Nephron progenitor cell (in vitro differentiated cells): ENCODE results near the gene BEGAIN.
A peak's percentile ranks its signal among the peaks of the same experiment; 100 is the strongest.
"Not testable (repeated sequence)": the region's sequence is repeated elsewhere in the genome, so short reads cannot be mapped to it uniquely, and the experiment has no call there.

ENCODE experiments used
- DNase-seq: peaks from one replicate; pipeline ENCODE4 v3.0.0; 2021
- H3K27ac Mint-ChIP-seq: 2 replicates; pipeline ENCODE4 v1.8.0; 2021; ENCODE audit warnings: mild to moderate bottlenecking, moderate library complexity, mixed read lengths
- H3K27me3 Mint-ChIP-seq: 2 replicates; pipeline ENCODE4 v1.8.0; 2021; ENCODE audit warnings: mild to moderate bottlenecking, low read depth, mixed read lengths; ENCODE audit not compliant: poor library complexity
- H3K36me3 Mint-ChIP-seq: 2 replicates; pipeline ENCODE4 v1.8.0; 2021; ENCODE audit warnings: low read depth, mixed read lengths
- H3K4me1 Mint-ChIP-seq: 2 replicates; pipeline ENCODE4 v1.8.0; 2021; ENCODE audit warnings: mixed read lengths
- H3K4me3 Mint-ChIP-seq: 2 replicates; pipeline ENCODE4 v1.8.0; 2021; ENCODE audit warnings: mild to moderate bottlenecking, moderate library complexity, mixed read lengths
- H3K9me3 Mint-ChIP-seq: 2 replicates; pipeline ENCODE4 v1.8.0; 2021; ENCODE audit warnings: mild to moderate bottlenecking, moderate library complexity, mixed read lengths
- TF ChIP-seq, protein P1 (sequence below): fragments of 200-600 bp; sonication (generic); IDR thresholded peaks from 2 replicates; pipeline ENCODE4 v1.5.0; 2021; ENCODE audit warnings: antibody characterized with exemption

BEGAIN gene

GRCh38 chr14:100523131-100523842 is 63.9 kb downstream of the BEGAIN start:
- Mint-ChIP-seq H3K36me3 (peaks cover 8% of the 10 kb centered on the region), H3K27me3 (no peaks in the 10 kb centered on the region), H3K4me1 (peaks cover 35% of the 10 kb centered on the region), H3K4me3 (no peak overlapping the region), H3K27ac (peak overlapping the region; percentile 37), H3K9me3 (peaks cover 5% of the 10 kb centered on the region)
- DNase-seq, result no peak
- TF ChIP-seq, protein P1, sequence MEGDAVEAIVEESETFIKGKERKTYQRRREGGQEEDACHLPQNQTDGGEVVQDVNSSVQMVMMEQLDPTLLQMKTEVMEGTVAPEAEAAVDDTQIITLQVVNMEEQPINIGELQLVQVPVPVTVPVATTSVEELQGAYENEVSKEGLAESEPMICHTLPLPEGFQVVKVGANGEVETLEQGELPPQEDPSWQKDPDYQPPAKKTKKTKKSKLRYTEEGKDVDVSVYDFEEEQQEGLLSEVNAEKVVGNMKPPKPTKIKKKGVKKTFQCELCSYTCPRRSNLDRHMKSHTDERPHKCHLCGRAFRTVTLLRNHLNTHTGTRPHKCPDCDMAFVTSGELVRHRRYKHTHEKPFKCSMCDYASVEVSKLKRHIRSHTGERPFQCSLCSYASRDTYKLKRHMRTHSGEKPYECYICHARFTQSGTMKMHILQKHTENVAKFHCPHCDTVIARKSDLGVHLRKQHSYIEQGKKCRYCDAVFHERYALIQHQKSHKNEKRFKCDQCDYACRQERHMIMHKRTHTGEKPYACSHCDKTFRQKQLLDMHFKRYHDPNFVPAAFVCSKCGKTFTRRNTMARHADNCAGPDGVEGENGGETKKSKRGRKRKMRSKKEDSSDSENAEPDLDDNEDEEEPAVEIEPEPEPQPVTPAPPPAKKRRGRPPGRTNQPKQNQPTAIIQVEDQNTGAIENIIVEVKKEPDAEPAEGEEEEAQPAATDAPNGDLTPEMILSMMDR, result no peak

DNA sequence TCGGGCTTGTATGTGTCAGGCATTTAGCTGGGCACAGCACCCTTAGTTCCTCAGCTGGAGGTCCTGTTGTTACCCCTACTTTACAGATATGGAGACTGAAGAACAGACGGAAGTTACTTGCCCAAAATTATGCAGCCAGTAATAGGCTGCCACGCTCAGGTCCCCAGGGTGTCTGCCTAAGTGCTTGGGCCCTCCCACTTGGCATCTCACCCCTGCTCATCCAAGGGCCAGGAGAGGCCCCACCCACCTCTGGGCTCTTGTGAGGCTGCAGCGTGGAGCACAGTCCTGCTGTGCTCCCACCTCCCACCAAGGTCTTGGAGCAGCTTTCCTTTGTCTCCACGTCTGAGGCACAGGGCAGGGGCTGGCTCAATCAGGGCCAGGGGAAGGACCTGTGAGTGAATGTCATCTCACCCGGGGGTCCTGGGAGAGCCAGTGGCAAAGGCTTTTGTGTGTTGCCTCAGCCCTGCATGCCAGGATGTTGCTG is 64.6 kb downstream of the BEGAIN start:
- no peaks in the 10 kb centered on the region for H3K27me3 Mint-ChIP-seq
- H3K9me3 Mint-ChIP-seq, result peaks cover 9% of the 10 kb centered on the region
- TF ChIP-seq, protein P1, result no peak
- no peak overlapping the region for H3K27ac Mint-ChIP-seq
- DNase-seq, result peak; percentile 7
- no peak overlapping the region for H3K4me3 Mint-ChIP-seq
- H3K4me1 Mint-ChIP-seq, result peaks cover 35% of the 10 kb centered on the region
- peaks cover 14% of the 10 kb centered on the region for H3K36me3 Mint-ChIP-seq

DNA sequence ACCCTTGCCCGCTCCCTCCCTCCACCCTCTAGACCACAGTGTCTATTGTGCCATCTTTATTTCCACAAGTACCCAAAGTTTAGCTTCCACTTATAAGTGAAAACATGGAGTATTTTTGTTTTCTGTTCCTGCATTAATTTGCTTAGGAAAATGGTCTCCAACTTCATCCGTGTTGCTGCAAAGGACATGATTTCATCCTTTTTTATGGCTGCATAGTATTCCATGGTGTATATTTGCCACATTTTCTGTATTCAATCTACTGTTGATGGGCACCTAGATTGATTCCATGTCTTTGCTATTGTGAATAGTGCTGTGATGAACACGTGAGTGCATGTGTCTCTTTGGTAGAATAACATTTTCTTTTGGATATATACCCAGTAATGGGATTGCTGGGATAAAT is 81.2 kb downstream of the BEGAIN start:
- H3K4me3 Mint-ChIP-seq, H3K27me3 Mint-ChIP-seq, DNase-seq: not testable (repeated sequence)

GRCh38 chr14:100504372-100505078 is 82.7 kb downstream of the BEGAIN start:
- TF ChIP-seq, protein P1, result no peak
- no peak overlapping the region for H3K27ac Mint-ChIP-seq
- H3K36me3 Mint-ChIP-seq, result peaks cover 16% of the 10 kb centered on the region
- no peak overlapping the region for H3K4me3 Mint-ChIP-seq
- peaks cover 33% of the 10 kb centered on the region for H3K9me3 Mint-ChIP-seq
- peaks cover 9% of the 10 kb centered on the region for H3K27me3 Mint-ChIP-seq
- no peak for DNase-seq
- H3K4me1 Mint-ChIP-seq, result no peaks in the 10 kb centered on the region

More for the DNA sequence above, 81.2 kb downstream of the BEGAIN start:
- peaks cover 16% of the 10 kb centered on the region for H3K36me3 Mint-ChIP-seq
- H3K4me1 Mint-ChIP-seq, H3K27ac Mint-ChIP-seq: not testable (repeated sequence)
- peaks cover 33% of the 10 kb centered on the region for H3K9me3 Mint-ChIP-seq

- H3K27me3 Mint-ChIP-seq, result peaks cover 11% of the 10 kb centered on the region
- H3K27ac Mint-ChIP-seq, result no peak overlapping the region
- no peak overlapping the region for H3K4me3 Mint-ChIP-seq
These were observed 84.0 kb downstream of the BEGAIN start for GRCh38 chr14:100503251-100503650.

DNA sequence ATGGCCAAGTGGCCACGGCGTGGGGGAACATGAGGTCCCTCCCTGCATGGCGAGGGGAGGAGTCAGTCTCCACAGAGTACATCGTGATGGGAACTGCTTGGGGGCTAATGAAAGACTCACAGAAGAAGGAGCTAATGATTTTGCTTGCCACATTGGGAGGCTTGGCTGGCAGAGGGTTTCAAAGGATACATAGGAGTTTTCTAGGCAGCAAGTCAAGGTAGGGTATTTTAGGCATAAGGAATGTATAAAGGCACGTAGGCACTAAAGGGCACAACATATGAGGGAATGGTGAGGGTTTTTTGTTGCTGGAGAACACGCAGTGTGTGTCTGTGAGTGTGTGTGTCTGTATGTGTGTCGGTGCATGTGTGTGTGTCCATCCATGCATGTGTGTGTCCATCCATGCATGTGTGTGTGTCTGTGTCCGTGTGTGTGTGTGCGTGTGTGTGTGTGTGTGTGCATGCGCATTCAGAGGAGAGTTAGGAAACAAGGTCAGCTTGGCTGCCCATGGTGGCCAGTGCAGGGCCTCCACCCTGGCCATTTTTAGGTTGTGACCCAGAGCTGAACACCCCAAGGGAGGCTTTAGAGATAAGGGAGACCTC is 84.5 kb downstream of the BEGAIN start:
- Mint-ChIP-seq H3K27ac (no peak overlapping the region), H3K4me1 (peaks cover 4% of the 10 kb centered on the region), H3K4me3 (no peak overlapping the region), H3K27me3 (peaks cover 14% of the 10 kb centered on the region), H3K9me3 (peaks cover 33% of the 10 kb centered on the region), H3K36me3 (peaks cover 16% of the 10 kb centered on the region)
- no peak for DNase-seq
- TF ChIP-seq, protein P1, result no peak

More at GRCh38 chr14:100503251-100503650, 84.0 kb downstream of the BEGAIN start:
- Mint-ChIP-seq H3K9me3 (peaks cover 33% of the 10 kb centered on the region), H3K4me1 (no peaks in the 10 kb centered on the region), H3K36me3 (peaks cover 16% of the 10 kb centered on the region)
- no peak for DNase-seq
- TF ChIP-seq, protein P1, result no peak
